DMS153 treated with DMSO at 0.1 percent for 48 hours (cell line): Measurements from ENCODE around the gene IRS1.

Experiments used
- DNase-seq: peaks from one replicate; lab custom pipeline; 2025; ENCODE audit not compliant: unreplicated experiment; lab: John Stamatoyannopoulos, UW

The IRS1 gene

GRCh38 chr2:226791056-226791486 lies 8.5 kb downstream of the IRS1 start:
- peak; percentile 55 for DNase-seq

- DNase-seq: no peak
Measured at GRCh38 chr2:226790431-226790830, 9.2 kb downstream of the IRS1 start.

GRCh38 chr2:226790011-226790410 lies 9.6 kb downstream of the IRS1 start:
- DNase-seq: no peak

- DNase-seq: no peak
Measured at GRCh38 chr2:226788881-226789490, 10.6 kb downstream of the IRS1 start.

GRCh38 chr2:226788064-226788463 lies 11.6 kb downstream of the IRS1 start:
- DNase-seq: no peak

GRCh38 chr2:226783885-226784284 lies 15.7 kb downstream of the IRS1 start:
- no peak for DNase-seq

GRCh38 chr2:226782092-226782713 lies 17.4 kb downstream of the IRS1 start:
- no peak for DNase-seq

- no peak for DNase-seq
Measured at GRCh38 chr2:226780431-226780830, 19.2 kb downstream of the IRS1 start.

GRCh38 chr2:226777611-226778010 lies 22.0 kb downstream of the IRS1 start:
- no peak for DNase-seq

GRCh38 chr2:226776104-226776503 lies 23.5 kb downstream of the IRS1 start:
- no peak for DNase-seq

- no peak for DNase-seq
Measured at GRCh38 chr2:226775032-226775509, 24.5 kb downstream of the IRS1 start.

- DNase-seq: no peak
Measured at GRCh38 chr2:226773291-226773690, 26.3 kb downstream of the IRS1 start.

GRCh38 chr2:226772389-226773179 lies 27.0 kb downstream of the IRS1 start:
- no peak for DNase-seq

- DNase-seq: no peak
Measured at GRCh38 chr2:226771067-226771466, 28.6 kb downstream of the IRS1 start.

GRCh38 chr2:226767056-226767813 lies 32.4 kb downstream of the IRS1 start:
- no peak for DNase-seq

- no peak for DNase-seq
Measured at GRCh38 chr2:226766352-226767055, 33.1 kb downstream of the IRS1 start.

GRCh38 chr2:226763320-226763719 lies 36.3 kb downstream of the IRS1 start:
- no peak for DNase-seq

- DNase-seq: no peak
Measured at GRCh38 chr2:226761195-226761583, 38.4 kb downstream of the IRS1 start.

GRCh38 chr2:226760412-226761194 lies 39.0 kb downstream of the IRS1 start:
- DNase-seq: no peak

GRCh38 chr2:226759768-226760167 lies 39.9 kb downstream of the IRS1 start:
- DNase-seq: no peak
